GM06990 (cell line): ENCODE data around the gene DNHD1.

Source experiments
- DNase-seq: peaks from one replicate; pipeline ENCODE4 v3.0.0-alpha.2; 2011; ENCODE audit not compliant: insufficient read length; ENCODE audit errors: extremely low read depth
- H3K27me3 ChIP-seq: replicated peaks from 2 replicates; pipeline ENCODE4 v1.6.0; 2011; ENCODE audit warnings: low read length; ENCODE audit not compliant: control insufficient read depth, insufficient read depth
- H3K36me3 ChIP-seq: 2 replicates; pipeline ENCODE4 v1.5.1; 2011; ENCODE audit warnings: low read length; ENCODE audit not compliant: control insufficient read depth, insufficient read depth
- H3K4me3 ChIP-seq: replicated peaks from 2 replicates; pipeline ENCODE4 v1.5.1; 2011; ENCODE audit warnings: low read depth, mild to moderate bottlenecking, control low read depth, low read length
- CTCF ChIP-seq: IDR thresholded peaks from 2 replicates; pipeline ENCODE4 v1.5.1; 2011; ENCODE audit warnings: low read length, control low read depth, mild to moderate bottlenecking, inconsistent platforms; ENCODE audit not compliant: insufficient read depth, poor library complexity, severe bottlenecking

Gene DNHD1

GRCh38 chr11:6618117-6619003, 121.3 kb downstream of the DNHD1 start:
- Histone ChIP-seq H3K27me3 (no peaks in the 10 kb centered on the region), H3K36me3 (peaks cover 7% of the 10 kb centered on the region), H3K4me3 (peak overlapping the region; percentile 96)
- DNase-seq = peak; percentile 48
- TF ChIP-seq CTCF = no peak

GRCh38 chr11:6619004-6619745, 122.1 kb downstream of the DNHD1 start, which contains the start of gene TPP1:
Gene TPP1, minus strand, starts transcription at chr11:6619422. Its CDS starts 22 bp downstream, at chr11:6619400.
- no peak for TF ChIP-seq CTCF
- peak within 1 kb of the TSS; percentile 96 for H3K4me3 ChIP-seq
- no peaks in the 10 kb centered on the region for H3K27me3 ChIP-seq
- peaks cover 7% of the 10 kb centered on the region for H3K36me3 ChIP-seq
- DNase-seq = peak; percentile 84

- no peak for DNase-seq
- no peak for TF ChIP-seq CTCF
- no peaks in the 10 kb centered on the region for H3K27me3 ChIP-seq
- peaks cover 4% of the 10 kb centered on the region for H3K36me3 ChIP-seq
- H3K4me3 ChIP-seq = no peak overlapping the region
Observed at GRCh38 chr11:6620636-6621035, 123.6 kb downstream of the DNHD1 start.
